Cardiac fibroblast (primary cell): Measurements from ENCODE around the gene MARK4.

Experiments
- DNase-seq, 2 donors: peaks; one replicate each; pipeline versions ENCODE4 v3.0.0 to v3.0.0-alpha.2; 2010; ENCODE audit warnings: low read depth in 2 of 2
- H3K4me3 ChIP-seq, 2 donors: replicated peaks in 1 of 2; 1 replicate in 1 of 2; 2 replicates in 1 of 2; pipeline ENCODE4 v1.5.1; 2011; ENCODE audit warnings: low read depth in 2 of 2, low read length in 2 of 2, mild to moderate bottlenecking in 2 of 2, moderate library complexity in 1 of 2
- TF ChIP-seq, protein P1 (sequence below): IDR thresholded peaks from one replicate; pipeline ENCODE4 v1.5.1; 2011; ENCODE audit warnings: low read depth, mild to moderate bottlenecking, low read length, inconsistent platforms

MARK4 gene

GRCh38 chr19:45349430-45349941 is 98.4 kb downstream of the MARK4 start:
- no peak overlapping the region for H3K4me3 ChIP-seq
- TF ChIP-seq, protein P1, sequence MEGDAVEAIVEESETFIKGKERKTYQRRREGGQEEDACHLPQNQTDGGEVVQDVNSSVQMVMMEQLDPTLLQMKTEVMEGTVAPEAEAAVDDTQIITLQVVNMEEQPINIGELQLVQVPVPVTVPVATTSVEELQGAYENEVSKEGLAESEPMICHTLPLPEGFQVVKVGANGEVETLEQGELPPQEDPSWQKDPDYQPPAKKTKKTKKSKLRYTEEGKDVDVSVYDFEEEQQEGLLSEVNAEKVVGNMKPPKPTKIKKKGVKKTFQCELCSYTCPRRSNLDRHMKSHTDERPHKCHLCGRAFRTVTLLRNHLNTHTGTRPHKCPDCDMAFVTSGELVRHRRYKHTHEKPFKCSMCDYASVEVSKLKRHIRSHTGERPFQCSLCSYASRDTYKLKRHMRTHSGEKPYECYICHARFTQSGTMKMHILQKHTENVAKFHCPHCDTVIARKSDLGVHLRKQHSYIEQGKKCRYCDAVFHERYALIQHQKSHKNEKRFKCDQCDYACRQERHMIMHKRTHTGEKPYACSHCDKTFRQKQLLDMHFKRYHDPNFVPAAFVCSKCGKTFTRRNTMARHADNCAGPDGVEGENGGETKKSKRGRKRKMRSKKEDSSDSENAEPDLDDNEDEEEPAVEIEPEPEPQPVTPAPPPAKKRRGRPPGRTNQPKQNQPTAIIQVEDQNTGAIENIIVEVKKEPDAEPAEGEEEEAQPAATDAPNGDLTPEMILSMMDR = no peak
- no peak for DNase-seq

DNA sequence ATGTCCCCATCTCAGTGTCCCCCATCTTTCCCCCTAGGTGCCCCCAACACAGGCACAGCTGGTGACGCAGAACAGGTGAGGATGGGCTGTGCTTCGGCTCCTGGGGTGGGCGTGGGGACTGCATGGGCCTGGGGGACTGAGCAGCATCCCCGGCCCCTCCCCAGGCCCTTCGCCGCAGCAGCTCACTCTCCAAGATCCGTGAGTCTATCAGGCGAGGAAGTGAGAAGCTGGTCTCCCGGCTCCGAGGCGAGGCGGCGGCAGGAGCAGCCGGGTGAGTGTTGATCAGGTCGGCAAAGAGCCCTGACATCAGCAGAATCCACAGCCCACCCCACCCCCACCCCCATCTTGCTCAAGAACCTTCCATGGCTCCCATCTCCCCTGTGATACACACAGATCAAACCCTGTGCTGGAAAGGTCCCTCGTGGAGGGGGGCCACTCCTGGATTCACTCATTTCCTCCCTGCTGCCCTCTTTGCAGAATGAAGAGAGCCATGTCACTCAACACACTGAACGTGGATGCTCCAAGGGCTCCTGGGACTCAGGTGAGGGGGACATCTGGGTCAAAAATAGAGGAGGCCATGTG is 99.5 kb downstream of the MARK4 start:
- no peak overlapping the region for H3K4me3 ChIP-seq
- TF ChIP-seq, protein P1 = no peak
- DNase-seq = no peak

GRCh38 chr19:45351401-45351952 is 100.4 kb downstream of the MARK4 start:
- TF ChIP-seq, protein P1 = no peak
- H3K4me3 ChIP-seq = no peak overlapping the region

DNA sequence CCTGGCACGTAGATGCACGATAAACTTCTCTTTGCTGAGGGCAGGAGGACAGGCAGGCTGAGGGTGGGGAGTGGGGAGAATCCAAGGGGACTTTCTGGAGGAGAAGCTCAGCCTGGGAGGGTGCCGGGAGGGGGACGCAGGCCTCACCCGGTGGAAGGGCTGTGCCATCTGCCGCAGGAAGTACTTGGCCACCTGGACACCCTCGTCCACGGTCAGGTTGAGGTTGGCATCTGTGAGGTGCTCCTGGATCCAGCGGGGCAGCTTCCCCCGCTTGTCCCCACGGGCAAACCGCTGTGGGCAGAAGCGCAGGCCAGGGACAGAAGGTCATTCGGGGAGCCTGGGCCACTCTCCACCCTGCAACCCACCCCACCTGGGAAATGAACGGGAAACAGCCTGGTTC is 101.0 kb downstream of the MARK4 start:
- DNase-seq = no peak
- no peak overlapping the region for H3K4me3 ChIP-seq
- TF ChIP-seq, protein P1 = no peak

More at GRCh38 chr19:45351401-45351952, 100.4 kb downstream of the MARK4 start:
- no peak for DNase-seq

DNA sequence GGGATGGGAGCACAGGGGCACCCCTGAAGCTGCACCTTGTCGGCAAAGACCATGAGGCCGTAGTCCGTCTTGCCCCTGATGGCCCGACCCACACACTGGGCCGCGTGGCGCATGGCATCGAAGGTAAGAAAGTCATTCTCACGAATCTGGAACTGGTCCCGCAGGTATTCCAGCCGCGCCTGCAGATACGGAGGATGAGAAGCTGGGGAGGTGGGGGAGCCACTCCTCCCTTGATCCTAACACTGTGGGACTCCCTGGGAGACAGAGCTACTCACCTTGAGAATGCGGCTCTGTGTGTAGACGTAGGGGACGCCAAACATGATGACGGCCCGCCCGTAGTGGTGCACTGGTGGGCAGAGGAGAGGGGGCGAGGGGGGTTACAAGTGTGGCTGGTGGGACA is 101.4 kb downstream of the MARK4 start:
- TF ChIP-seq, protein P1 = no peak
- H3K4me3 ChIP-seq = no peak overlapping the region
- DNase-seq = no peak

DNA sequence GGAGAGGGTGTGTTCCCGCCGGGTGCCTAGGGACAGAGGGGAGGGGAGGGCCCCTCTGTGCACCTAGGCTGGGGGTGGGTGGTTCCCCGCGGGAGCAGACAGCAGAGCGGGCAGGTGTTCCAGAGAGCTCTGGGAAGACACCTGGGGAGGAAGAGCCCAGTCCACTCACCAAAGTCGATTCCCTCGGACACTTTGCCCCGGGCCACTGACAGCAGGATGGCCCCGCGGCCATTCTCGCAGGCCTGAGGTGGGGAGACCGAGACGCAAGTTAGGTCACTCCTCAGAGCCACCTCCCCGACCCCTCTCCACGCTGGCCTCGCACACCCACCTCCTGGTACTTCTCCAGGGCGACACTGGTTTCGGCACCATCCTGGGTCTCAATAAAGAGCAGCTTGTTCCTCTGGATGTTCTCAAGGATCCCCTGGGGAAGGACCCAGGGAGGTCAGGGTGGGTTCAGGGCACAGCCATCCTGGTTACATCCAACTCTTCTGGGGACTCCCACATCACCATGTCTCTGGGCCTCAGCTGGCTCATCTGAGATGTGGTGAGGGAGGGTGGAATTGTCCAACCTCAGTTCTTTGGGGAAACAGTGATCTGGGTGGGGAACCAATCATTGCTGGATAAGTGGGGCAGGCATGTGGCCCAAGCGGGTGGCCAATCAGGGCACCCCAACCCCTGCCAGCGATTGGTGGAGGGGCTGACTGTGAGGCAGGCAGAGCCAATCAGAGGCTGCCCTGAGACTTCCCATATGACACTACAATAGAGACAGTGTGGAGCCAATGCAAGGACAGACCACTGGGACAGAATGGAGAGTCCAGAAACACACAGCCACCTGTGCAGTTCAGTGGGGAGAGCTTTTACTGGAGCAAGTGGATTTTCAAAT is 102.1 kb downstream of the MARK4 start:
- TF ChIP-seq, protein P1 = no peak
- no peak for DNase-seq
- H3K4me3 ChIP-seq = no peak overlapping the region
